B cell (primary cell): ENCODE data around the gene FAM20C.

Experiments
- EZH2 ChIP-seq: IDR thresholded peaks from 2 replicates; pipeline ENCODE4 v1.6.1; 2012; ENCODE audit warnings: borderline replicate concordance, low read depth, mild to moderate bottlenecking, moderate library complexity, low read length; ENCODE audit not compliant: insufficient read depth, poor library complexity, severe bottlenecking
- TF ChIP-seq, protein P1 (sequence below): fragments of 200-600 bp; IDR thresholded peaks from one replicate; pipeline ENCODE4 v1.8.0; 2022; ENCODE audit warnings: antibody characterized with exemption, mild to moderate bottlenecking

DNA sequence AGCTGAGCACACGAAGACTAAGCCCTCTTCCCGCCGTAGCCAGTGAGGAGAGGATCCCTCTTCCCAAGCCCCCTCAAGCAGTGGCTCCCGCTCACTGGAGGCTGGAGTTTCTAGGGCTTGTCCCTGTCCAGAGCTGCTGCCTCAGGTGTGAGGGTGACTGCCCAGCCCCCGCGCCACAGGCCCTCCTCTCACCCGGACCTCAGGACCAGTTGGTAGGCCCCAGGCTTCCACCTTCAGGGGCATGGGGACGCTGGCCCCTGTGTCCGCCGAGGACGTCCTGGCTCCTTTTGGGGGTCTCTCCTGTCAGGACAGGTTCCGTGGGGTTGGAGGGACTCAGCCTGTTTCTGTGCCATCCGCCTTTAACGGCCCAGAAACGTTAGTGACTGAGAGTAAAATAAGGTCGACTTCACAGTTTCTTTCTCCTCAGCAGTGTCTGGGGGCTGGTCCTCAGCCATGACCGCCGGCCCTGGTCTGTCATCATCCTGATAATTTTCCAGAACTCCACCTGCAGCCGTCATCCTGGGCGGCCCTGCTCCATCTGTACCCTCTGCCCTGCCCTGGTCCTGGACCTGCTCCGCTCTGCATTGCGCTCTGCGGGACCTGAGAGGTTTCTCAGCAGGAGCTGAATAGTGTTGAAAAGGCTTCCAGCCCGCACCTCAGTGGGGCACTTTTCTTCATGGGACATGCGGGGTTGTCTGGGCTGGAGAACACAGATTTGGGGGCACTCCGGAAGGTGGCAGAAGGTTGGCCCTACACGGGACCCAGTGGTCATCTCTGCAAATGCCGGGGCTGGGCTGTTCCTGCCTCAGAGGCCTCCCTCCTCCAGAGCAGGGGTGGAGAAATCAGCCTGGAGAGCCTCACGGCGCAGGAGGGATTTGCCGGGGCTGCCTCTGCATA is 36.0 kb upstream of the FAM20C start:
- TF ChIP-seq, protein P1, sequence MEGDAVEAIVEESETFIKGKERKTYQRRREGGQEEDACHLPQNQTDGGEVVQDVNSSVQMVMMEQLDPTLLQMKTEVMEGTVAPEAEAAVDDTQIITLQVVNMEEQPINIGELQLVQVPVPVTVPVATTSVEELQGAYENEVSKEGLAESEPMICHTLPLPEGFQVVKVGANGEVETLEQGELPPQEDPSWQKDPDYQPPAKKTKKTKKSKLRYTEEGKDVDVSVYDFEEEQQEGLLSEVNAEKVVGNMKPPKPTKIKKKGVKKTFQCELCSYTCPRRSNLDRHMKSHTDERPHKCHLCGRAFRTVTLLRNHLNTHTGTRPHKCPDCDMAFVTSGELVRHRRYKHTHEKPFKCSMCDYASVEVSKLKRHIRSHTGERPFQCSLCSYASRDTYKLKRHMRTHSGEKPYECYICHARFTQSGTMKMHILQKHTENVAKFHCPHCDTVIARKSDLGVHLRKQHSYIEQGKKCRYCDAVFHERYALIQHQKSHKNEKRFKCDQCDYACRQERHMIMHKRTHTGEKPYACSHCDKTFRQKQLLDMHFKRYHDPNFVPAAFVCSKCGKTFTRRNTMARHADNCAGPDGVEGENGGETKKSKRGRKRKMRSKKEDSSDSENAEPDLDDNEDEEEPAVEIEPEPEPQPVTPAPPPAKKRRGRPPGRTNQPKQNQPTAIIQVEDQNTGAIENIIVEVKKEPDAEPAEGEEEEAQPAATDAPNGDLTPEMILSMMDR: no peak
- no peak for TF ChIP-seq EZH2
